Dendritic cell treated with granulocyte-macrophage colony-stimulating factor and Interleukin-4, amounts not matched to agents 40 ng/mL and 50 ng/mL, for 4 days (primary cell): ENCODE data around the gene POU6F2.

Experiments
- H3K27ac Mint-ChIP-seq: one replicate; pipeline ENCODE4 v1.8.0; 2022; ENCODE audit warnings: mild to moderate bottlenecking, mixed read lengths
- H3K27me3 Mint-ChIP-seq: one replicate; pipeline ENCODE4 v1.8.0; 2022; ENCODE audit warnings: mild to moderate bottlenecking, mixed read lengths
- H3K36me3 Mint-ChIP-seq: one replicate; pipeline ENCODE4 v1.8.0; 2022; ENCODE audit warnings: low read depth, mixed read lengths
- H3K4me1 Mint-ChIP-seq: one replicate; pipeline ENCODE4 v1.8.0; 2022; ENCODE audit warnings: low read depth, mixed read lengths
- H3K4me3 Mint-ChIP-seq: one replicate; pipeline ENCODE4 v1.8.0; 2022; ENCODE audit warnings: mild to moderate bottlenecking, moderate library complexity, mixed read lengths
- H3K9me3 Mint-ChIP-seq: one replicate; pipeline ENCODE4 v1.8.0; 2022; ENCODE audit warnings: mixed read lengths
- intact Hi-C: fragments of 100-400 bp; cut with micrococcal nuclease; formaldehyde crosslinking; loops from one replicate; pipeline ENCODE4 v1.15.0; 2022

The POU6F2 gene

GRCh38 chr7:39137480-39137879 is 159.8 kb downstream of the POU6F2 start:
- no peak overlapping the region for H3K4me3 Mint-ChIP-seq
- intact Hi-C loops = no loop called here
- no peaks in the 10 kb centered on the region for H3K27me3 Mint-ChIP-seq
- no peaks in the 10 kb centered on the region for H3K36me3 Mint-ChIP-seq
- H3K27ac Mint-ChIP-seq = no peak overlapping the region
- no peaks in the 10 kb centered on the region for H3K4me1 Mint-ChIP-seq
- peaks cover 17% of the 10 kb centered on the region for H3K9me3 Mint-ChIP-seq

- intact Hi-C loops = no loop called here
- Mint-ChIP-seq H3K9me3 (peaks cover 17% of the 10 kb centered on the region), H3K27me3 (no peaks in the 10 kb centered on the region), H3K36me3 (no peaks in the 10 kb centered on the region), H3K27ac (no peak overlapping the region), H3K4me1 (no peaks in the 10 kb centered on the region), H3K4me3 (no peak overlapping the region)
These were observed 165.0 kb downstream of the POU6F2 start for GRCh38 chr7:39142750-39143149.

- no peaks in the 10 kb centered on the region for H3K27me3 Mint-ChIP-seq
- H3K4me3 Mint-ChIP-seq = no peak overlapping the region
- H3K4me1 Mint-ChIP-seq = no peaks in the 10 kb centered on the region
- H3K9me3 Mint-ChIP-seq = peaks cover 17% of the 10 kb centered on the region
- H3K27ac Mint-ChIP-seq = no peak overlapping the region
- intact Hi-C loops = no loop called here
- H3K36me3 Mint-ChIP-seq = no peaks in the 10 kb centered on the region
These were observed 166.7 kb downstream of the POU6F2 start for GRCh38 chr7:39144420-39144819.

- Mint-ChIP-seq H3K27ac (no peak overlapping the region), H3K9me3 (peaks cover 8% of the 10 kb centered on the region), H3K4me3 (no peak overlapping the region), H3K27me3 (no peaks in the 10 kb centered on the region), H3K4me1 (no peaks in the 10 kb centered on the region), H3K36me3 (no peaks in the 10 kb centered on the region)
- intact Hi-C loops = no loop called here
These were observed 167.6 kb downstream of the POU6F2 start for GRCh38 chr7:39145283-39145682.

GRCh38 chr7:39145935-39146334 is 168.2 kb downstream of the POU6F2 start:
- Mint-ChIP-seq H3K36me3 (no peaks in the 10 kb centered on the region), H3K4me1 (no peaks in the 10 kb centered on the region), H3K4me3 (no peak overlapping the region), H3K27ac (no peak overlapping the region), H3K27me3 (no peaks in the 10 kb centered on the region), H3K9me3 (peaks cover 2% of the 10 kb centered on the region)
- intact Hi-C loops = no loop called here

GRCh38 chr7:39152701-39153100 is 175.0 kb downstream of the POU6F2 start:
- intact Hi-C loops = no loop called here
- H3K27me3 Mint-ChIP-seq = no peaks in the 10 kb centered on the region
- no peaks in the 10 kb centered on the region for H3K36me3 Mint-ChIP-seq
- H3K27ac Mint-ChIP-seq = no peak overlapping the region
- no peak overlapping the region for H3K4me3 Mint-ChIP-seq
- H3K4me1 Mint-ChIP-seq = no peaks in the 10 kb centered on the region
- no peaks in the 10 kb centered on the region for H3K9me3 Mint-ChIP-seq

GRCh38 chr7:39153113-39153512 is 175.4 kb downstream of the POU6F2 start:
- H3K36me3 Mint-ChIP-seq = no peaks in the 10 kb centered on the region
- H3K9me3 Mint-ChIP-seq = no peaks in the 10 kb centered on the region
- H3K27me3 Mint-ChIP-seq = no peaks in the 10 kb centered on the region
- no peaks in the 10 kb centered on the region for H3K4me1 Mint-ChIP-seq
- intact Hi-C loops = no loop called here
- H3K4me3 Mint-ChIP-seq = no peak overlapping the region
- no peak overlapping the region for H3K27ac Mint-ChIP-seq

- H3K4me3 Mint-ChIP-seq = no peak overlapping the region
- H3K27ac Mint-ChIP-seq = no peak overlapping the region
- H3K27me3 Mint-ChIP-seq = no peaks in the 10 kb centered on the region
- H3K9me3 Mint-ChIP-seq = no peaks in the 10 kb centered on the region
- H3K36me3 Mint-ChIP-seq = no peaks in the 10 kb centered on the region
- intact Hi-C loops = no loop called here
- no peaks in the 10 kb centered on the region for H3K4me1 Mint-ChIP-seq
These were observed 175.9 kb downstream of the POU6F2 start for GRCh38 chr7:39153647-39154046.

GRCh38 chr7:39154815-39155214 is 177.1 kb downstream of the POU6F2 start:
- H3K4me3 Mint-ChIP-seq = no peak overlapping the region
- no peaks in the 10 kb centered on the region for H3K36me3 Mint-ChIP-seq
- H3K27ac Mint-ChIP-seq = no peak overlapping the region
- no peaks in the 10 kb centered on the region for H3K4me1 Mint-ChIP-seq
- intact Hi-C loops = no loop called here
- H3K9me3 Mint-ChIP-seq = no peaks in the 10 kb centered on the region
- H3K27me3 Mint-ChIP-seq = no peaks in the 10 kb centered on the region

GRCh38 chr7:39158367-39158766 is 180.7 kb downstream of the POU6F2 start:
- H3K27me3 Mint-ChIP-seq = no peaks in the 10 kb centered on the region
- no peaks in the 10 kb centered on the region for H3K4me1 Mint-ChIP-seq
- no peaks in the 10 kb centered on the region for H3K9me3 Mint-ChIP-seq
- no peak overlapping the region for H3K4me3 Mint-ChIP-seq
- H3K36me3 Mint-ChIP-seq = no peaks in the 10 kb centered on the region
- intact Hi-C loops = no loop called here
- H3K27ac Mint-ChIP-seq = no peak overlapping the region

GRCh38 chr7:39161903-39162302 is 184.2 kb downstream of the POU6F2 start:
- H3K4me3 Mint-ChIP-seq = no peak overlapping the region
- no peaks in the 10 kb centered on the region for H3K27me3 Mint-ChIP-seq
- no peaks in the 10 kb centered on the region for H3K9me3 Mint-ChIP-seq
- no peaks in the 10 kb centered on the region for H3K36me3 Mint-ChIP-seq
- no peak overlapping the region for H3K27ac Mint-ChIP-seq
- H3K4me1 Mint-ChIP-seq = no peaks in the 10 kb centered on the region
- intact Hi-C loops = no loop called here

GRCh38 chr7:39164887-39165286 is 187.2 kb downstream of the POU6F2 start:
- Mint-ChIP-seq H3K27ac (no peak overlapping the region), H3K36me3 (no peaks in the 10 kb centered on the region), H3K27me3 (no peaks in the 10 kb centered on the region), H3K4me3 (no peak overlapping the region), H3K4me1 (no peaks in the 10 kb centered on the region), H3K9me3 (no peaks in the 10 kb centered on the region)
- intact Hi-C loops = no loop called here

- Mint-ChIP-seq H3K27me3 (no peaks in the 10 kb centered on the region), H3K9me3 (no peaks in the 10 kb centered on the region), H3K27ac (no peak overlapping the region), H3K4me1 (no peaks in the 10 kb centered on the region), H3K36me3 (no peaks in the 10 kb centered on the region), H3K4me3 (no peak overlapping the region)
- intact Hi-C loops = no loop called here
These were observed 190.8 kb downstream of the POU6F2 start for GRCh38 chr7:39168403-39169098.

GRCh38 chr7:39172137-39172536 is 194.4 kb downstream of the POU6F2 start:
- H3K4me1 Mint-ChIP-seq = no peaks in the 10 kb centered on the region
- no peak overlapping the region for H3K27ac Mint-ChIP-seq
- H3K36me3 Mint-ChIP-seq = no peaks in the 10 kb centered on the region
- H3K4me3 Mint-ChIP-seq = no peak overlapping the region
- H3K27me3 Mint-ChIP-seq = no peaks in the 10 kb centered on the region
- intact Hi-C loops = no loop called here
- H3K9me3 Mint-ChIP-seq = no peaks in the 10 kb centered on the region

- no peaks in the 10 kb centered on the region for H3K27me3 Mint-ChIP-seq
- no peak overlapping the region for H3K27ac Mint-ChIP-seq
- H3K36me3 Mint-ChIP-seq = no peaks in the 10 kb centered on the region
- intact Hi-C loops = no loop called here
- no peak overlapping the region for H3K4me3 Mint-ChIP-seq
- H3K4me1 Mint-ChIP-seq = no peaks in the 10 kb centered on the region
- no peaks in the 10 kb centered on the region for H3K9me3 Mint-ChIP-seq
These were observed 203.7 kb downstream of the POU6F2 start for GRCh38 chr7:39181398-39181797.
